Coronary artery (tissue), 2 donors: ENCODE results near the gene TAS2R41.
"Not testable (repeated sequence)": the region's sequence is repeated elsewhere in the genome, so short reads cannot be mapped to it uniquely, and the experiment has no call there.

Experiments
- DNase-seq: peaks from one replicate; pipeline ENCODE4 v3.0.0-alpha.2; 2017; ENCODE audit warnings: low spot score
- H3K27ac ChIP-seq, 2 donors: fragments of 200-600 bp; sonication (generic); one replicate each; pipeline ENCODE4 v1.5.1; 2016 to 2019
- H3K4me3 ChIP-seq: fragments of 200-600 bp; sonication (generic); 2 replicates; pipeline ENCODE4 v1.5.1; 2016; ENCODE audit warnings: mild to moderate bottlenecking, moderate library complexity
- CTCF ChIP-seq: fragments of 200-600 bp; sonication (generic); IDR thresholded peaks from one replicate; pipeline ENCODE4 v1.5.1; 2019; ENCODE audit warnings: antibody characterized with exemption

The TAS2R41 gene

GRCh38 chr7:143462045-143462444 is 15.6 kb upstream of the TAS2R41 start:
- no peak overlapping the region for H3K27ac ChIP-seq
- no peak for DNase-seq
- no peak for TF ChIP-seq CTCF
- H3K4me3 ChIP-seq = no peak overlapping the region

- Histone ChIP-seq H3K27ac (no peak overlapping the region), H3K4me3 (no peak overlapping the region)
- no peak for TF ChIP-seq CTCF
- no peak for DNase-seq
Observed at GRCh38 chr7:143463556-143463955, 14.1 kb upstream of the TAS2R41 start.

- Histone ChIP-seq H3K4me3 (no peak overlapping the region), H3K27ac (no peak overlapping the region)
- DNase-seq = no peak
- no peak for TF ChIP-seq CTCF
Observed at GRCh38 chr7:143463957-143464356, 13.7 kb upstream of the TAS2R41 start.

GRCh38 chr7:143467724-143468123 is 9.9 kb upstream of the TAS2R41 start:
- no peak overlapping the region for H3K4me3 ChIP-seq
- DNase-seq = no peak
- TF ChIP-seq CTCF = no peak
- H3K27ac ChIP-seq = no peak overlapping the region

- H3K4me3 ChIP-seq, DNase-seq, H3K27ac ChIP-seq: not testable (repeated sequence)
Observed at GRCh38 chr7:143472071-143472689, 5.5 kb upstream of the TAS2R41 start.

GRCh38 chr7:143479055-143479766 is 1.5 kb downstream of the TAS2R41 start:
- TF ChIP-seq CTCF = no peak
- Histone ChIP-seq H3K4me3 (no peak overlapping the region), H3K27ac (no peak overlapping the region)
- no peak for DNase-seq

GRCh38 chr7:143480501-143480900 is 2.8 kb downstream of the TAS2R41 start:
- TF ChIP-seq CTCF = no peak
- H3K4me3 ChIP-seq = no peak overlapping the region
- no peak for DNase-seq
- H3K27ac ChIP-seq = no peak overlapping the region
